ENCODE measurements around the gene IZUMO1.
"Not testable (repeated sequence)": the region's sequence is repeated elsewhere in the genome, so short reads cannot be mapped to it uniquely, and the experiment has no call there.

IZUMO1 gene

GRCh38 chr19:48738557-48739403 is 7.9 kb downstream of the IZUMO1 start:
- in situ Hi-C loops (cut with HindIII; ENCODE audit: low sequenced_read_pairs), result no loop called here

GRCh38 chr19:48737360-48737998 is 9.2 kb downstream of the IZUMO1 start:
- in situ Hi-C loops (cut with HindIII; ENCODE audit: low sequenced_read_pairs), result no loop called here

- in situ Hi-C loops (cut with HindIII; ENCODE audit: low sequenced_read_pairs), result no loop called here
Measured at GRCh38 chr19:48735031-48735615, 11.6 kb downstream of the IZUMO1 start.

- in situ Hi-C loops (cut with HindIII; ENCODE audit: low sequenced_read_pairs), result no loop called here
Measured at GRCh38 chr19:48734625-48735024, 12.1 kb downstream of the IZUMO1 start.

- in situ Hi-C loops (cut with HindIII; ENCODE audit: low sequenced_read_pairs), result no loop called here
Measured at GRCh38 chr19:48731452-48731851, 15.3 kb downstream of the IZUMO1 start.

GRCh38 chr19:48728911-48729664 is 17.6 kb downstream of the IZUMO1 start:
- in situ Hi-C loops (cut with HindIII; ENCODE audit: low sequenced_read_pairs), result no loop called here

- in situ Hi-C loops (cut with HindIII; ENCODE audit: low sequenced_read_pairs), result no loop called here
Measured at GRCh38 chr19:48726556-48726955, 20.2 kb downstream of the IZUMO1 start.

- in situ Hi-C loops (cut with HindIII; ENCODE audit: low sequenced_read_pairs), result no loop called here
Measured at GRCh38 chr19:48724796-48725753, 21.6 kb downstream of the IZUMO1 start.

- in situ Hi-C loops (cut with HindIII; ENCODE audit: low sequenced_read_pairs), result no loop called here
Measured at GRCh38 chr19:48722196-48722708, 24.5 kb downstream of the IZUMO1 start.

- in situ Hi-C loops (cut with HindIII; ENCODE audit: low sequenced_read_pairs), result no loop called here
Measured at GRCh38 chr19:48720613-48721296, 26.0 kb downstream of the IZUMO1 start.

GRCh38 chr19:48720251-48720612 is 26.5 kb downstream of the IZUMO1 start:
- in situ Hi-C loops (cut with HindIII; ENCODE audit: low sequenced_read_pairs), result no loop called here

GRCh38 chr19:48719263-48720171 is 27.2 kb downstream of the IZUMO1 start, which contains the start of gene MAMSTR:
Gene MAMSTR (minus strand): TSS chr19:48719725. CDS start chr19:48719031, 694 bp downstream.
- in situ Hi-C loops (cut with HindIII; ENCODE audit: low sequenced_read_pairs), result no loop called here

- in situ Hi-C loops (cut with HindIII; ENCODE audit: low sequenced_read_pairs), result no loop called here
Measured at GRCh38 chr19:48718711-48719231, 27.9 kb downstream of the IZUMO1 start.

- in situ Hi-C loops (cut with HindIII; ENCODE audit: low sequenced_read_pairs), result not testable (repeated sequence)
Measured at GRCh38 chr19:48718106-48718505, 28.6 kb downstream of the IZUMO1 start.

GRCh38 chr19:48716562-48717291 is 30.0 kb downstream of the IZUMO1 start:
- in situ Hi-C loops (cut with HindIII; ENCODE audit: low sequenced_read_pairs), result no loop called here

- in situ Hi-C loops (cut with HindIII; ENCODE audit: low sequenced_read_pairs), result no loop called here
Measured at GRCh38 chr19:48715681-48716171, 31.0 kb downstream of the IZUMO1 start.

Measured in DLD1 (cell line).